H9 (cell line): ENCODE results near the gene HDDC2. TPM values are rescaled to one million over a fixed set of nuclear protein-coding genes. Genes with fewer than 3 reads are reported as not detected.

ENCODE experiments used
- DNase-seq: peaks from one replicate; pipeline ENCODE4 v3.0.0-alpha.2; 2017
- H2AFZ ChIP-seq: one replicate; pipeline ENCODE4 v1.6.1; 2013; ENCODE audit warnings: mild to moderate bottlenecking, low read length, control low read depth, moderate library complexity
- H2AK5ac ChIP-seq: 2 replicates; pipeline ENCODE4 v1.6.1; 2013; ENCODE audit warnings: low read length, control low read depth, mixed read lengths; ENCODE audit not compliant: insufficient read length
- H2BK120ac ChIP-seq: one replicate; pipeline ENCODE4 v1.6.1; 2013; ENCODE audit warnings: low read depth, mild to moderate bottlenecking, low read length, control low read depth, inconsistent platforms; ENCODE audit not compliant: poor library complexity, severe bottlenecking
- H2BK12ac ChIP-seq: 2 replicates; pipeline ENCODE4 v1.6.1; 2013; ENCODE audit warnings: low read length, control low read depth, mixed read lengths, low read depth; ENCODE audit not compliant: insufficient read length
- H2BK15ac ChIP-seq: 2 replicates; pipeline ENCODE4 v1.6.1; 2013; ENCODE audit warnings: low read depth, low read length, control low read depth
- H2BK20ac ChIP-seq: one replicate; pipeline ENCODE4 v1.6.1; 2013; ENCODE audit warnings: low read depth, mild to moderate bottlenecking, low read length, control low read depth, inconsistent platforms; ENCODE audit not compliant: poor library complexity, severe bottlenecking
- H2BK5ac ChIP-seq: 2 replicates; pipeline ENCODE4 v1.6.1; 2013; ENCODE audit warnings: low read length, control low read depth, mixed read lengths; ENCODE audit not compliant: insufficient read length
- H3K14ac ChIP-seq: 2 replicates; pipeline ENCODE4 v1.6.1; 2013; ENCODE audit warnings: low read length, control low read depth; ENCODE audit not compliant: insufficient read depth
- H3K18ac ChIP-seq: 2 replicates; pipeline ENCODE4 v1.6.1; 2013; ENCODE audit warnings: low read depth, mild to moderate bottlenecking, mixed read lengths, low read length, control low read depth; ENCODE audit not compliant: insufficient read length
- H3K23ac ChIP-seq: 2 replicates; pipeline ENCODE4 v1.6.1; 2013; ENCODE audit warnings: low read length, control low read depth, mixed read lengths, low read depth; ENCODE audit not compliant: insufficient read length
- H3K23me2 ChIP-seq: 2 replicates; pipeline ENCODE4 v1.6.1; 2013; ENCODE audit warnings: low read depth, mild to moderate bottlenecking, mixed read lengths, low read length, control low read depth; ENCODE audit not compliant: insufficient read length, poor library complexity, severe bottlenecking
- H3K27ac ChIP-seq: 2 replicates; pipeline ENCODE4 v1.5.1; 2013; ENCODE audit warnings: low read length, control low read depth, mixed read lengths, low read depth; ENCODE audit not compliant: insufficient read length
- H3K27me3 ChIP-seq: 2 replicates; pipeline ENCODE4 v1.6.1; 2013; ENCODE audit warnings: low read length, control low read depth, inconsistent platforms; ENCODE audit not compliant: insufficient read depth
- H3K4ac ChIP-seq: 2 replicates; pipeline ENCODE4 v1.6.1; 2013; ENCODE audit warnings: low read depth, mild to moderate bottlenecking, control low read depth, inconsistent platforms, low read length, moderate library complexity
- H3K4me1 ChIP-seq: 2 replicates; pipeline ENCODE4 v1.6.1; 2013; ENCODE audit warnings: low read length, control low read depth, inconsistent platforms; ENCODE audit not compliant: insufficient read depth
- H3K4me2 ChIP-seq: 2 replicates; pipeline ENCODE4 v1.6.1; 2013; ENCODE audit warnings: low read length, control low read depth, mixed read lengths; ENCODE audit not compliant: insufficient read length, insufficient read depth
- H3K56ac ChIP-seq: 2 replicates; pipeline ENCODE4 v1.6.1; 2013; ENCODE audit warnings: low read depth, mild to moderate bottlenecking, mixed read lengths, low read length, control low read depth; ENCODE audit not compliant: insufficient read length
- H3K79me1 ChIP-seq: 2 replicates; pipeline ENCODE4 v1.6.1; 2013; ENCODE audit warnings: low read depth, mild to moderate bottlenecking, moderate library complexity, low read length, control low read depth, inconsistent platforms; ENCODE audit not compliant: insufficient read depth, poor library complexity, severe bottlenecking
- H3K79me2 ChIP-seq: 2 replicates; pipeline ENCODE4 v1.6.1; 2013; ENCODE audit warnings: low read length, control low read depth, inconsistent platforms; ENCODE audit not compliant: insufficient read depth
- H3K9ac ChIP-seq: 2 replicates; pipeline ENCODE4 v1.6.1; 2013; ENCODE audit warnings: low read length, control low read depth, mixed read lengths; ENCODE audit not compliant: insufficient read length; ENCODE audit errors: extremely low read depth
- H3K9me3 ChIP-seq: one replicate; pipeline ENCODE4 v1.6.1; 2013; ENCODE audit warnings: low read depth, low read length, inconsistent platforms; ENCODE audit not compliant: control insufficient read depth
- H3T11ph ChIP-seq: one replicate; pipeline ENCODE4 v1.6.1; 2013; ENCODE audit warnings: mild to moderate bottlenecking, low read length, control low read depth, inconsistent platforms
- H4K20me1 ChIP-seq: one replicate; pipeline ENCODE4 v1.6.1; 2013; ENCODE audit not compliant: control insufficient read depth, insufficient read length, insufficient read depth
- H4K5ac ChIP-seq: 2 replicates; pipeline ENCODE4 v1.6.1; 2013; ENCODE audit warnings: low read depth, mild to moderate bottlenecking, mixed read lengths, low read length, control low read depth; ENCODE audit not compliant: insufficient read length
- H4K8ac ChIP-seq: replicated peaks from 2 replicates; pipeline ENCODE4 v1.6.1; 2013; ENCODE audit warnings: low read length, control low read depth, mixed read lengths, low read depth; ENCODE audit not compliant: insufficient read length
- H4K91ac ChIP-seq: 2 replicates; pipeline ENCODE4 v1.6.1; 2013; ENCODE audit warnings: low read depth, mild to moderate bottlenecking, moderate library complexity, mixed read lengths, low read length, control low read depth; ENCODE audit not compliant: insufficient read length
- H3K27ac Mint-ChIP-seq, 3 experiments: 2 replicates in 2 of 3; 3 replicates in 1 of 3; pipeline ENCODE4 v1.8.0; 2020 to 2021; ENCODE audit warnings: mixed read lengths in 3 of 3, mild to moderate bottlenecking in 1 of 3, moderate library complexity in 1 of 3
- H3K27me3 Mint-ChIP-seq: 2 replicates; pipeline ENCODE4 v1.8.0; 2021; ENCODE audit warnings: low read depth, mild to moderate bottlenecking, moderate library complexity, mixed read lengths
- H3K36me3 Mint-ChIP-seq, 3 experiments: 2 replicates in 2 of 3; 3 replicates in 1 of 3; pipeline ENCODE4 v1.8.0; 2020 to 2021; ENCODE audit warnings: low read depth in 3 of 3, mixed read lengths in 3 of 3; ENCODE audit not compliant: insufficient read depth in 1 of 3
- H3K4me1 Mint-ChIP-seq, 2 experiments: 2 replicates each; pipeline ENCODE4 v1.8.0; 2020; ENCODE audit warnings: mixed read lengths in 2 of 2
- H3K4me3 Mint-ChIP-seq, 2 experiments: 2 replicates in 1 of 2; 3 replicates in 1 of 2; pipeline ENCODE4 v1.8.0; 2020 to 2021; ENCODE audit warnings: mild to moderate bottlenecking in 2 of 2, mixed read lengths in 2 of 2, moderate library complexity in 1 of 2
- H3K9me3 Mint-ChIP-seq, 2 experiments: 2 replicates in 1 of 2; 3 replicates in 1 of 2; pipeline ENCODE4 v1.8.0; 2020; ENCODE audit warnings: mild to moderate bottlenecking in 2 of 2, mixed read lengths in 2 of 2, moderate library complexity in 1 of 2
- WGBS: extraction: QIAGEN DNeasy Blood & Tissue Kit; methylation state at CpG from one replicate; pipeline ENCODE4 v1.1.7; 2013; ENCODE audit warnings: missing lambda C conversion rate, low lambda C conversion rate, mixed read lengths; ENCODE audit not compliant: insufficient read length; ENCODE audit errors: extremely low coverage; 5-methylcytosine and 5-hydroxymethylcytosine counted together
- total RNA-seq: library from RNA; stranded (reverse); gene quantifications from 2 replicates; pipeline ENCODE4 v1.2.1, GENCODE V29; 2021
- TF ChIP-seq, protein P1 (sequence below): fragments of 200-600 bp; sonication (generic); conservative IDR thresholded peaks from 3 replicates; pipeline ENCODE4 v1.8.0; 2021; ENCODE audit warnings: antibody characterized with exemption, mild to moderate bottlenecking

Gene HDDC2
- total RNA-seq, 1 experiment from 2014 or later: 77.8 TPM

DNA sequence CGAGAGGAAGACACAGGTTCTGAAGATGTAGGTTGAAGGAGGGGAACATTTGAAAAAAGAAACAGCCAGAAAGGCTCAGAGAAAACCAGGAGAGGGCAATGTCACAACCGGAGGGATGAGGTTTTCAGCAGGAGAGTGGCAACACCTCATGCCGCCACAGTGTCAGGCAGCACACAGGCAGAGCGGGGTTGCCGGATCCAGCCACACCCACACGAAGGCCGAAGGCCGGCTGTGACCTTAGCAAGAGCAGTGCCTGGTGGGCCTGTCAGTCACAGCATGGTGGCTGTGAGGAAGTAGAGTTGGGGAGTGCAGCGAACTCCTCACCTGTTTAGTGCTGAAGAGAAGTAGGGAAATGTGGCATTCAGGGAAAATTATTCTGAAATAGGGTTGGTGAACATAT is 14.0 kb downstream of the HDDC2 start:
- no peak overlapping the region for H2AFZ ChIP-seq
- H3K4me2 ChIP-seq: no peak overlapping the region
- H4K5ac ChIP-seq: no peak overlapping the region
- H3K27me3 Mint-ChIP-seq: no peaks in the 10 kb centered on the region
- no peak overlapping the region for H3K27ac ChIP-seq
- no peaks in the 10 kb centered on the region for H3K79me2 ChIP-seq
- H3K56ac ChIP-seq: no peak overlapping the region
- H3K9me3 ChIP-seq: no peaks in the 10 kb centered on the region
- H2BK5ac ChIP-seq: no peak overlapping the region
- peak; percentile 41 for DNase-seq
- no peak overlapping the region for H3K4ac ChIP-seq
- H3K4me1 ChIP-seq: no peaks in the 10 kb centered on the region
- H2BK12ac ChIP-seq: no peak overlapping the region
- H4K8ac ChIP-seq: no peak overlapping the region
- no peaks in the 10 kb centered on the region for H3K4me1 Mint-ChIP-seq
- H3T11ph ChIP-seq: no peak overlapping the region
- H3K27ac Mint-ChIP-seq: peak overlapping the region in 1 of 3 experiments; percentile 29; a peak in 2 of 7 replicates
- no peak overlapping the region for H2BK120ac ChIP-seq
- H3K36me3 Mint-ChIP-seq: peaks cover 71 to 83% (median 77%) of the 10 kb centered on the region in 3 experiments
- no peaks in the 10 kb centered on the region for H3K79me1 ChIP-seq
- H2AK5ac ChIP-seq: no peak overlapping the region
- no peaks in the 10 kb centered on the region for H4K20me1 ChIP-seq
- WGBS: no CpG with 5 or more reads among the region's 9 CpGs
- H4K91ac ChIP-seq: no peak overlapping the region
- H2BK15ac ChIP-seq: no peak overlapping the region
- no peak overlapping the region for H3K9ac ChIP-seq
- no peak overlapping the region for H3K23ac ChIP-seq
- H3K23me2 ChIP-seq: no peaks in the 10 kb centered on the region
- H2BK20ac ChIP-seq: no peak overlapping the region
- no peaks in the 10 kb centered on the region for H3K27me3 ChIP-seq
- peaks cover 9 to 22% of the 10 kb centered on the region in 2 experiments for H3K9me3 Mint-ChIP-seq
- TF ChIP-seq, protein P1, sequence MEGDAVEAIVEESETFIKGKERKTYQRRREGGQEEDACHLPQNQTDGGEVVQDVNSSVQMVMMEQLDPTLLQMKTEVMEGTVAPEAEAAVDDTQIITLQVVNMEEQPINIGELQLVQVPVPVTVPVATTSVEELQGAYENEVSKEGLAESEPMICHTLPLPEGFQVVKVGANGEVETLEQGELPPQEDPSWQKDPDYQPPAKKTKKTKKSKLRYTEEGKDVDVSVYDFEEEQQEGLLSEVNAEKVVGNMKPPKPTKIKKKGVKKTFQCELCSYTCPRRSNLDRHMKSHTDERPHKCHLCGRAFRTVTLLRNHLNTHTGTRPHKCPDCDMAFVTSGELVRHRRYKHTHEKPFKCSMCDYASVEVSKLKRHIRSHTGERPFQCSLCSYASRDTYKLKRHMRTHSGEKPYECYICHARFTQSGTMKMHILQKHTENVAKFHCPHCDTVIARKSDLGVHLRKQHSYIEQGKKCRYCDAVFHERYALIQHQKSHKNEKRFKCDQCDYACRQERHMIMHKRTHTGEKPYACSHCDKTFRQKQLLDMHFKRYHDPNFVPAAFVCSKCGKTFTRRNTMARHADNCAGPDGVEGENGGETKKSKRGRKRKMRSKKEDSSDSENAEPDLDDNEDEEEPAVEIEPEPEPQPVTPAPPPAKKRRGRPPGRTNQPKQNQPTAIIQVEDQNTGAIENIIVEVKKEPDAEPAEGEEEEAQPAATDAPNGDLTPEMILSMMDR: no peak
- no peak overlapping the region for H3K14ac ChIP-seq
- H3K18ac ChIP-seq: no peak overlapping the region
- no peak overlapping the region for H3K4me3 Mint-ChIP-seq
